DMS114 treated with DMSO at 0.1 percent for 48 hours (cell line): Measurements from ENCODE around the gene CCDC187.

Experiments used
- DNase-seq: peaks from one replicate; lab custom pipeline; 2025; ENCODE audit not compliant: unreplicated experiment; lab: John Stamatoyannopoulos, UW

CCDC187 gene

DNA sequence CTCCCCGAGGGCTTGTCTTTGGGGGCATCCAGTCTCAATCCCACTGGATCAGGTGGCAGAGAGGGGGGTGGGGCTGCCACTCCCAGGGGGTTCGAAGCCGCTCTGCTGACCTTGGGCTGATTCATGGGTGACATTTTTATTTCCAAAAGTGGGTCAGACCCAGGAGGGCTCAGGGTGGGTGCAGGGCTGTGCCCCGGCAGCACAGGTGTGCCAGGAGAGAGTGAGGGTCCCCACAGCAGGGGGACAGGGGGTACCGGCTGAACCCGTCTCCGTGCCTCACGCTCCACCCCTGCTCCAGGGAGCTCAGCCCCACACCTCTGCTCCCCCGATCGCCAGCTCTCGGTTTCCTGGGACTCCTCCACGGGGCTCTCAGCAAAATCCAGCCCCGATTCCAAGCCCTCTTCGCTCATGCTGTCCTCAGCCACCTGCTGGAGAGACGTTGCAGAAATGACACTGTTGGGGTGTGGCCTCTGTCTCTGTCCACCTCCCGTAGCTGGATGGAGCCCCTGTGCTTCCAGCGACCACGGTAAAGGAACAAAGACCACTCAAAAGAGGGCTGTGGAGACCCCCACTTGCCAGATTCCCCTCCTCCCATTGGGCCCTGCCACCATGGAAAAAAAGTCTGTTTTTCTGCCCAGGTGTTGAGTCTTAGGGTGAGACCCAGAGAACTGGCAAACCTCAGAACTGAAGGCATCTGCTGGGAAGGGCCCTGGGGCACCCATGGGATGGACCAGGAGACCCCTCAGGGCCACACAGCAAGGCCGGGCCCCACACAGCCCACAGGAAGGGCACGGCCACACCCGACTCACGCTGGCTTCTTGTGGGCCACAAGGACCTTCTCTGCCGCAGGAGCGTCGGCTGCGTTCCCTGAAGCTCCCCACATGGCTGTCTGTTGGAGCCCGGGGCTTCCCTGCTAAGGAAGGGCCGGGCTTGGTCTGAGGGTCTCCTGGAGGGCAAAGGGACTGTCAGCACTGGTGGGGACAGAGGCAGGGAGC is 47.7 kb downstream of the CCDC187 start:
- no peak for DNase-seq

DNA sequence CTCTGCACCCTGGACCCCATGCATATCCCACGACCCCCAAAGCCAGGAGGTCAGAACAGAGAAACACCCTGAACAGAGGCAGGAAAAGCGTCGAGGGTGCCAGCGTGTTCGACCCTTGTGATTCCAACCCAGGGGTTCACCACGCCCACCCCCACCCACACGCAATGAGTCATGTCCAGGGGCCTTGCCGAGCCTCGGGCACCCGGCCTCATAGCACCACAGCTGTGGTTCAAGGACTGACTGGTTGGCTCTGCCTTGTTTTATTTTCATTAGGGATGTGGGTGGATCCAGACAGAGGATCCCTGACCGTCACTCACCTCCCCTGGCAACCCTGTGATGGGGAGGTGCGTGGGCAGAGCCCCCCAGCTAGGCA is 48.7 kb downstream of the CCDC187 start:
- DNase-seq: no peak

DNA sequence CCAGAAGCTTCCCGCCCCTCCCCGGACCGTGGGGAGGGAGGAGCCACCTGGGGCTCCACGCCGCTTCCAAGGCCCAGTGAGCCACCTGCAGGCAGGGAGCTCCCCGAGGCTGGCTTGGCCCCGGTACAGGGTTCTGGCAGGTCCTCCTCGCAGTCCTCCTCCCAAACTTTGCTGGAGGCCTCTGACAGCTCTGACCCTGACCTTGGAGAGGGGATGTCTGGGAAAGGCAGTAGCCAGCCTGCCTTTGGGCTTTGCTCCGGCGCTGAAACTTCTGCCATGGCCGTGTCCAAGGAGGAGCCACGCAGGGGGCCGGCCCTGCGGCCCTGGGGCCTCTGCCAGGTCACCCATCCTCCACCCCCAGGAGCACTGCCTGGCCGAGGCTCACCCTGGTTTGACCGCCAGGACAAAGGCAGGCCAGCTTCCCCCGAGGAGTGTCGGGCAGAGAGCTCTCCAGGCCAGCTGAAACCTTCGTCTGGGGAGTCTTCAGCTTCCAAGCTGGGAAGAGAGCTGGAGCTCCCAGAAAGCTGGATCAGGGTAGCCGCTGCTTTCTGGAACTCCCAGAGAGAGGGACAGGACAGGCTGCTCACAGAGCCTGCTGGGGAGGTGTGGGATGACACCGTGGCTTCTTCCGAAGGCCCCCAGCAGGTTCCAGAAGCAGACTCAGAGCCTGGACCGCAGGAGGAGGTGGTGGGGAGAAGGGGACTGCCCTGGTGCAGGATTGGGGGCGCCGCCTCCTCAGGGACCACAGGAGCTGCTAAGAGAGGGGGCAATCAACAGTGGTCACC is 49.3 kb downstream of the CCDC187 start:
- DNase-seq: no peak

DNA sequence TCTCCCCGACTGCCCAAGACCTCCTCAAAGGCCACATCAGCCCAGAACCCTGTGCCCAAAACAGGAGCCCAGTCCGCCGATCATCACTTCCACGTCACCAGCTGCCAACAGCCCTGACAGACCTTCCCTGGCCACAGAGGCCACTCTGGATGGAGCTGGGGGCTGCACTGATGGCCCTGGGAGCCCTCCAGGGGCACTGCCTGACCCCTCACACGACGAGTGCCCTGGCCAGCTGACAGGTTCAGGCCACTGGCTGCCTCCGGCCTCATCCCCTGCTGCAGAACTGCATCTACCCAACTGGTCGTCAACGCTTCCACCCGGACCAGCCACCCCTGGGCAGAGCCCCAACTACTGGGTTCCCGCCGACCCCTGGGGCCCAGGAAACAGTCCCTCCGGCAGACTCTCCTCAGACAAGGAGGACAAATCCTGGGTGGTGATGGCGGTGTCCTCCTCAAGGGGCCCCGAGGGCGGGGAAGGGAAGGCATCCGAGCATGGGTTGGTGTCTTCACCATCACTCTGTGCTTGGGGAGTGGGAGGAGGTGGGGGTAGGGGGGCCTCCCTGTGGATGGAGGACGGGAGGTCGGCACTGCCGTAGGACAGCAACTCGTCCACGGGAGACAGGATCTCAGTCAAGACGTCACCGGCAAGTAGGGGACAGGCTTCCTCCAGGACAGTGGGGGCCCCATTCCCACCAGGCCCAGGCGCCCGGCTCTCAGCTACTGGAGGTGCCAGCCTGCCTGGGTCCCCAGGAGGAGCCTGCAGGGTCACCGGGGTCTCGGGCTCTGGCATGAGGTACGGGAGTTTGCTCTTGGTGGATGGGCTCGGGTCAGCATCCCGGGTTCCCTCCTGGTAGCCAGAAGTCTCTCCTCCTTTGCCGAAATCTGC is 50.4 kb downstream of the CCDC187 start:
- DNase-seq: no peak

DNA sequence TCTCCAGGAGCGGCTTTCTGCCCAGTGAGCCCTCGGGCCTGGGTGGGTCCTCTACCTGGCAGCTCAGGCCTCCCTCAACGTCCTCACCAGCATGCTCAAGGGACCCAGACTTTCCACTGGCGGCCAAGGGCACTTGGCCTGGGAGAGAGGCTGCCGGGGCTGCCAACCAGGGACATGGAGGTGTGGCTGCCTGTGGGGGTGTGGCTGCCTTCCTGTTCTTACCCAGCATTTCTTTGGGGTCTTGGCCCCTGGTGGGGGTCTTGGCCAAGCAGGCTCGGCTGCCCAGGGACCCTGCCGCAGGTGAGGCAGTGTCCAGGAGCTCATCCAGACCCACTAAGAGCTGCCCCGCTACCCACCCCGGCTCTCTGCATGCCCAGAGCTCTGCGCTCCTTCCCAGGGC is 51.0 kb downstream of the CCDC187 start:
- no peak for DNase-seq

DNA sequence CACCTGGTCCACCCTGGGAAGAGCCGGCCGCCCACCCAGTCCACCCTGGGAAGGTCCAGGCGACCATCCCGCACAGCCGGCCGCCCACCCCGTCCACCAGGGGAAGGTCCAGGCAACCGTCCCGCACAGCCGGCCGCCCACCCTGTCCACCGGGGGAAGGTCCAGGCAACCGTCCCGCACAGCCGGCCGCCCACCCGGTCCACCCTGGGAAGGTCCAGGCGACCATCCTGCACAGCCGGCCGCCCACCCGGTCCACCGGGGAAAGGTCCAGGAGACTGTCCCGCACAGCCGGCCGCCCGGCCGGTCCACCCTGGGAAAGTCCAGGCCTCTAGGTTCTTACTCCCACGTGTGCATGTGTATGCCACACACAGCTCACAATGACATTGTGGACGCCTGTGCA is 51.6 kb downstream of the CCDC187 start:
- no peak for DNase-seq

DNA sequence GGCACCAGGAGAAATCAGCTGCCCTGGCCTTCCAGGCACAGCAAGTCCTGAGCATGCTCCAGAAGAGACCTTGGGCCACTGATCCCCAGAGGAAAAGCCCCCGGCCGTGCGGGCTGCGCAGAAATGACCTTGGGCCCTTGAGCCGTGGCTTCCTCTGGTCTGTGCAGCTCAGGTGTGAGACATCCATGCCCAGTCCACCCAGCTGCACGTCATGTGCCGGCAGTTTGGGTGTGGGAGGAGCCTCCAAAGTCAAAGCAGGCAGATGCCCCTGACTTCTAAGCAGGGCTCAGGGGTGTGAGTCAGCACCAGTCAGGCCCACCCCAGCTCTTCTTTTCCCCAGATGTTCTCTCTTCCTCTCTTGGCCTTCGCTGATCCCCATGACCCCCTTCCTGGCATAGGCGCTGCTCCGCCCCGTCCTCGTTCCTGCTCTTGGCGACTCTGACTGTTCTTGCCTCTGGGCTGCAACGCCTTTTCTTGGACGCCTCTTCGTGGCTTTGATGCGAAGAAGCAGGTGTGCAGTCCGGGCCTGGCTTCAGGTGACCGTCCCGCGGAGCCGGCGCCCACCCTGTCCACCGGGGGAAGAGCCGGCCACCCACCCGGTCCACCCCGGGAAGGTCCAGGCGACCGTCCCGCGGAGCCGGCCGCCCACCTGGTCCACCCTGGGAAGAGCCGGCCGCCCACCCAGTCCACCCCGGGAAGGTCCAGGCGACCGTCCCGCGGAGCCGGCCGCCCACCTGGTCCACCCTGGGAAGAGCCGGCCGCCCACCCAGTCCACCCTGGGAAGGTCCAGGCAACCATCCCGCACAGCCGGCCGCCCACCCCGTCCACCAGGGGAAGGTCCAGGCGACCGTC is 52.4 kb downstream of the CCDC187 start:
- no peak for DNase-seq

DNA sequence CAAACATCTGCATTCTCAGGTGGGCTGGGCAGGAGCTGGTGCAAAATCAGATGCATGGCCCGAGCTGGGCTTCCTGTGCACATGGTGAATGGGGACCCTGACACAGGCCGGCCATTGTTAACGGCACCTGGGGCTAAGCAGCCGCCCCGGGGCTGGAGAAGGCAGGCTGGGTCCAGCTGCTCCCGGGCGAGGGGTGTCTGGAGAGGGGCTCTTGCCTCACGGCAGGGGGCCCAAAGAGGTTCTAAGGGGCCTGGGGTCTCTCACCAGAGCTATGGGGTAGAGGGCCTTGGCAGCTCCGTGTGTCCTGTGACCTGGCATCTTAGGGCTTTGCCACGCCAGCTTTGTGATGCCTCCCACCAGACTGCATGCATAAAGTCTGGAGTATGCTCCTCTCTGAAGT is 53.2 kb downstream of the CCDC187 start:
- DNase-seq: no peak

DNA sequence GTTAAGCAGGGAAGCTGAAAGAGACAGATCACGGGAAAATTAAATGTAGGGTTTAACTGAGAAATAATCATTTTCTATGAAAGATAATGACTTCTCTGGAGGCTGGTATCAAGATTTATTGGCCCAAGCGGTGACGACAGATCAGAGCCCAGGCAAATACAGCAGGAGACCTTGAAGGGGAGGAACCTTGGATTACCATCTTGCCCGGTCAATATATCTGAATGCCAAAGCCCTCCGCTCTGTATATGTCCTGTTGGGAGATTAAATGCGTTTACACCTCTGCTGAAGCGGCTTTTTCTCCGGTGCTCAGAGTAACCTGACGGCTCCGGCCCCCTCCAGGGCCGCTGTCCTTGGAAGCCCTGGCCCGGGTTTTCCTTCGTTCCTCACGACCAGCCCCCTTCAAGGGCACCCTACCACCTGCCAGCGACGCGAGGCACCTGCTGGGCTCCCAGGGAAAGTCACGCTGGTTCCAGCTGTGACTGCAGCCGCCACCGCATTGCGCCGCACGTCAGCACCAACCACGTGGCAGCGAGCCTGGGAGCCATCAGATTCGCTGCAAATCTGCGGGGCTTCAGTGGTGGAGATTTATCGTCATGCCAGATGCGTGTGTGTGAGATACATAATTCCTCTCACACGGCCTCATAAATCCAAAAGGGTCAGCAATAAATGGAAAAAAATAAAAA is 53.9 kb downstream of the CCDC187 start:
- DNase-seq: no peak

DNA sequence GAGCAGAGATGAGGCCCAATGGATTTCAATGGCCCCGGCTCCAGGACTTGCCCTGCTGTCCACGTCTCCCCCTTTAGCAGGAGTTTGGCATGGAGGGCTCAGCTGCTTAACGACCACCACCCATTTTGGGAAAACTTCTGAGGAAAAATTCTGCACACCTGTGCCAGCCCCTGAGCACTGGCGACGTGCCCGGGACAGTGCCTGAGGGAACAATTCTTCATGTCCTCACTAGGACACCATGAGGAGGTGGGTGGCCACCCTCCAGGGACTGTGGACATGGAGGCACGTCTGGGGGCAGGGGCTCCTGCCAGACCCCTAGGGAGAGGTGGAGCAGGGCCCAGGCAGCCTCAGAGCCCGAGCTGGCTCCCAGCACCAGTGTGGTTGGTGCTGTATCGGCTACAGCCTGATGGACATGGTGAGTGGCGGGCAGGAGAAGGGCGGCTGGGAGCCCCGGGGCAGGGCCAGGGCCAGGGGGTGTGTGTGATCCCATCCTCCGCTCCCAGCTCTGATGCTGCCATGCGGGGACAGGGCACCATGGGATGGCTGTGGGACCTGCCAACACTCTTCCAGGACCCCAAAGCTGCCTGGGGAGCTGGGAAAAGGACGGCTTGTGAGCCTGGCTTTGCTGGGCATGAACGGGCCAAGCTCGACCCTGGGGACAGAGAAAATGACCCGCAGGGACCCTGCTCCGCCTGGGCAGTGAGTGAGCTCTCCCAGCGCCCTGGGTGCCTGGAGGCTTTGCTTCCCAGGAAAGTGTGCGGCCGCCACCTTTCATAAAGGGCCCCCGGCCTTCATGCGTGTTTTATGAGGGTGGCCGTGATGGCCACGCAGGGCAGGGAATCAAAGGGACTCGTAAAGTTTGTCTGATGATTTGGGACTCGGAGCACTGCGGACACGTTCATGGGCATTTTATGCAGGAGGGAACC is 54.7 kb downstream of the CCDC187 start:
- no peak for DNase-seq

DNA sequence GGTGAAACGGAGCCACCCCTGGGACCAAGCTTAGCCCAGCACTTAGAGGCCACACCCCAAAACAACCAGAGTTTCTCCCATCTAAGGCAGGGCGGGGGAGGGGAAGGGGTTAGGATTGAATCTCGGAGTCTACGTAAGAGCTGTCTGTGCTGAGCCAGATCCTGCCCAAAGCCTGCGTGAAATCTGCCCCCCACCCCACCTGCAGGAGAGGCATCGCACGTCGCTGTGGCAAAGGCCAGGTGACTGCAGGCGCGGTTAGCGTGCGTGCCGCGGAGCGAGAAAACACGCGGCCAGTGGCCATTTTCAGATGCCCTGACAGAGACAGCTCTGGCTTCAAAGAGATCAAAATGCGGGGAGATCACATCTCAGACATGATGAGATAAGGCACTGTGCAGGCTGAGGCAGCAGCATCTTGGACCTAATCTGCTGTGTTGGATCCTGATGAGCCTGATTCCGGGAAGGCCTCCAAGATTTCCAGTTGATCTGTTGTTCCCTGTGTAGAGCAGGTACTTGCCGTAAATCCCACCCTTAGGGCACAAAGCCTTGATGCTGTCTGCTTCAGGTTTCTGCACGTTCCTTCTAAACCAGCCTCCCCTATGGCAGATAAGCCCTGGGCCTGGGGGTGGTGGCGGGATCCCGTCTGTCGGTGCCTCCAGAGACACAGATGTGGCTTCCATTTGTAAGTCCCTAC is 55.8 kb downstream of the CCDC187 start:
- no peak for DNase-seq

DNA sequence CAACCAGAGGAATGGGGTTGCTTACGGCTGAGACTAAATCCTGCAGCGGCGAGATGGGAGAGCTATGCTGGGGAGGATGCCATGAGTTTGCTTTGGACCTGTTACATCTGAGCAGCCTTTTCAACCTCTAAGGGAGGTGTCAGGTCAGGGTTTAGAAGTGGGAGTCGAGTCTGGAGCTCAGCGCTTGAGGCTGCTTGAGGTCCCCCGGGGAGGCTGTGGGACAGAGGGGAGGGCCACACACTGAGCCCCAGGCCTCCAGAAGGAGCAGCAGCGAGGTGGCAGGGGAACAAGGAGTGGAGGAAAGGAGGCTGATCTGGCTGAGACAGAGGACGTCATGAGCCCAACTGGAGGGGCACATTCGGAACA is 56.4 kb downstream of the CCDC187 start:
- no peak for DNase-seq

DNA sequence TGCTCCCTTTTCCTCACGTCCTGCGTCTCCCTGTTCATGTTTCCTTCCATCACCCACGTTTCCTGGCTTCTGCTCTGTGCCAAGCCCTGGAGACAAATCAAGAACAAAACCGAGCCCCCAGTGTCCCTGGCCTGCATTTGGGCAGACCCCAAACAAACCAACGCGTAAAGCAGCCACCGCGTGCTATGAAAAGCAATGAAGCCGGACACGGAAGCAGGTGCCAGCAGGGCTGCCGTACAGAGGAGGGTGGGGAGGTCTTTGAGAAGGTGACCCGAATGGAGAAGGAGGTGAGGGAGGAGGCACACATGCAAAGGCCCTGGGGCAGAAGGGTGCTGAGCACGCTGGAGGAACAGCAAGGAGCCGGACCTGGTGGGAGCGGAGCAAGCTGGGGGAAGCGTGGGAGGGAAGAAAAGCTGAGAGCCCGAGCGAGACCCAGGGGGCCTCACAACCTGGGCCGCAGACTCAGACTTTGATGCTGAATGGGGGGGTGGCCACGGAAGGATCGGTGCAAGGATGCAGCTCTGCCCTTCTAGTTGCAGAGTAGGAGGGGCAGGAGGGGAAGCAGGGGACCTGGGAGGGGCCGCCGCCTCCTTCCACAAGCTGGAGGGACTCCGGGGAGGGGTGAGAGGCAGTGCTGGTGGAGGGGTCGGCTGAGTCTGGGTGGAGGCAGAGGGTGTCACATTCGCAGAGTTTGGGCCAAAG is 56.9 kb downstream of the CCDC187 start:
- no peak for DNase-seq

DNA sequence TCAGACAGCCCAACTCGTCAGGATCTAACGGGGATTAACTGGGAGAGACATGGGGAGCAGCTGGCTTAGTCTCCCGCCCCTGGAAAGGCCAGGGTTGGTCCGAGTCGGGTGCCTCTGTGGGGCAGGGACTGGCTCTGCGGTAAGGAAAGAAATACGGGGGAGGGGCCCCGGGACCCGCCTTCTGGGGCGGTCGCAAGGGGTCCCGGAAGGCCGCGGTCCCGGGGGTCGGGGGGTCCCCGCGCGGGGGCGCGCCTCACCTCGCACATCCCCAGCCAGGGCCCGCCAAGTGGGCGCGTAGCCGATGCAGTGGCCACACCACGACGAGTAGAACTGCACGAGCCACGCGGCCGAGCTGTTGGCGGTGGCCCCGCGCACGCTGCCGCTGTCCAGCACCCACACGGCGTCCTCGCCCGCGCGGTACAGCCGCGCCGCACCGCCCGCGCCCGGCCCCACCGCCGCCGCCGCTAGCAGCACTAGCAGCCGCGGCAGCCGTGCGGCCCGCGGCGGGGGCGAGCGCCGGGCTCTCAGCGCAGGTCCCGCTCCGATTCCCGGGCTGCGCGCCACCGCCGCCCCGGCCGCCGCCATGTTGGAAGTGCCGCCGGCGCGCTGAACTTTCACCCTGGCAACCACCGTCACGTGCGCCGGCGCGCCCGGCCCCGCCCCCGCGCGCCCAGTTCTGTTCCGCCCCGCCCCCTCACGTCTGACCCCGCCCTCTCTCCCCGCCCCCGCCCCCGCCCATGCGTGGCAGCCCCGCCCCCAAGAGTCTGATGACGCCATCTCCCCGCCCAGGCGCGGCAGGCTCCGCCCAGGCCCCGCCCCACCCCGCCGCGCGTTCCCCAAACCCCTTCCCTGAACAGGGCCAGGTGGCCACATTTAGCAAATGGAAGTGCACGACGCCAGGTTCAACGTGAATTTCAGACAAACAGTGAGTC is 58.4 kb downstream of the CCDC187 start, which contains the start of gene QSOX2:
Gene QSOX2, minus strand, starts transcription at position 594 of the 932 bp plus-strand sequence. Its CDS starts 9 bp downstream, at position 585.
- peak; percentile 50 for DNase-seq

DNA sequence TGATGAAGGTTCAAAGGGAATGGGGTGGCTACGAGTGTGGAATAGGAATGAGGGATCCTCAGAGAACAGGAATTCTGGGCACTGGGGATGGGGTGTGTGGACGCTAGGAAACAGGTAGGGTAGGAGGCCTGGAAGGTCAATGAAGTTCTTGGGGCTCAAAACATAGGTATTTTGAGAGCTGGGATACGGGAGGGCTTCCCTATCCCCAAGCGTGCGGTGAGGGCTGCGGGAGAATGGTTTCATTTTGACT is 59.0 kb downstream of the CCDC187 start:
- no peak for DNase-seq

DNA sequence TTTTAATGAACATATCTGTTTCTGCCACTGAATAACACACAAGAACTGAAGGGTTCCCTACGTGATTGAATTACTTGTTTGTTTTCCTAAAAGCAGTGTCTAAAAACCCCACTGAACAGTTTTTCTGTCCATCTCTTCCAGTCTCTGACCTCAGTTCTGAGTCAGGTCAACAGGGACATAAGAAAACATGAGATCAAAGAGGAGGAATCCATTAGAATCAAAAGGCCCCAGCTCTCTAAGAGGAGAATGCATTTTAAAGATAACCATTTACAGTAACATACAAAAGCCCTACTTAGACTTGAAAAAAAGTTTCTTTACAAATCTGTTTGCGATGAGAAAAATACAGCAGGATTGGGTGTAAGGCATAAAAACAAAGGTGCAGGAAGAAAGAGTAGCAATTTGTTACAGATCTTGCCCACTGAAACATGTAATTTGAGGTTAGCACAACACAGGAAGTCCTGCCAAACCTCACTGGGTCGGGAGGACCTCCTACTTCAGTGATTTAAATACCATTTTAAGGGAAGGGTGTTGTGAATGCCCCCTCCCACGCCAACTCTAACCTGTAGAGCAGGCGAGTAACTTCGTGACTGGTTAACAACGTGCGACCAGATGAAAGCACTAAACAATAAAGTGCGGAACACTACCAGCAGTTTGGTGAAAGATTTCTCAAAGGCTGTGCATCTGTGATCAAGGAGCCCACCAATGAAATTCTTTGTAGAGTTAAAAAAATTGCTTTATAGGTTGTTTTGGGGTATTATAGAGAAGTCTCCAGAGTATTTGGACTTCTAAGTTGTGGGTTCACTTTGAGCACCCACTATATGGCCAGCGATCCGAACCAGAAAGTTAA is 59.5 kb downstream of the CCDC187 start:
- DNase-seq: no peak
